K562 (cell line): ENCODE data around the gene IDH2. TPM values are rescaled to one million over a fixed set of nuclear protein-coding genes. Genes with fewer than 3 reads are reported as not detected.

Source experiments
- BRD4 ChIP-seq: fragments of 200-600 bp; sonication (generic); IDR thresholded peaks from 2 replicates; pipeline ENCODE4 v1.6.1; 2017; ENCODE audit warnings: inconsistent platforms
- CSDE1 ChIP-seq, 2 experiments: fragments of 450-650 bp; IDR thresholded peaks; 2 replicates each; pipeline ENCODE4 v1.6.1; 2016; ENCODE audit warnings: mild to moderate bottlenecking in 1 of 2
- HIVEP1 ChIP-seq: fragments of 250-450 bp; sonication (Bioruptor Pico); IDR thresholded peaks from 2 replicates; pipeline ENCODE4 v1.4.0; 2020; ENCODE audit warnings: mild to moderate bottlenecking
- JUN ChIP-seq, 2 experiments: sonication (generic) in 1 of 2; formaldehyde crosslinking in 1 of 2; IDR thresholded peaks; 2 replicates each; pipeline versions ENCODE4 v1.6.1 to v1.8.0; 2012 to 2022; ENCODE audit warnings: borderline replicate concordance in 2 of 2, mild to moderate bottlenecking in 2 of 2, improper control_type of control experiment in 1 of 2, low read depth in 1 of 2, low read length in 1 of 2, missing genetic modification reagents in 1 of 2
- JUND ChIP-seq, 2 experiments: IDR thresholded peaks; 2 replicates in 1 of 2; 3 replicates in 1 of 2; pipeline ENCODE4 v1.6.1; 2011; ENCODE audit warnings: borderline replicate concordance in 2 of 2, low read depth in 2 of 2, low read length in 2 of 2, improper control_type of control experiment in 1 of 2, missing biosample characterization in 1 of 2, missing genetic modification characterization in 1 of 2, missing genetic modification reagents in 1 of 2
- MBD2 ChIP-seq: sonication (generic); IDR thresholded peaks from 2 replicates; pipeline ENCODE4 v1.6.1; 2016; ENCODE audit warnings: low read depth, borderline replicate concordance
- MYC ChIP-seq, 2 experiments: fragments of 250-450 bp in 1 of 2; sonication (Bioruptor Pico) in 1 of 2; IDR thresholded peaks; 2 replicates each; pipeline versions ENCODE4 v1.5.1 to v1.6.1; 2012 to 2021; ENCODE audit warnings: low read depth in 2 of 2, borderline replicate concordance in 1 of 2, improper control_type of control experiment in 1 of 2, low read length in 1 of 2, mild to moderate bottlenecking in 1 of 2, moderate library complexity in 1 of 2
- NEUROD1 ChIP-seq: fragments of 150-350 bp; IDR thresholded peaks from 2 replicates; pipeline ENCODE4 v1.6.1; 2014; ENCODE audit warnings: borderline replicate concordance, low read length, low read depth; ENCODE audit not compliant: partially characterized antibody
- NRF1 ChIP-seq, 2 experiments: fragments of 450-650 bp; IDR thresholded peaks in 1 of 2; conservative IDR thresholded peaks in 1 of 2; 2 replicates each; pipeline ENCODE4 v1.6.1; 2014; ENCODE audit warnings: mild to moderate bottlenecking in 2 of 2
- PCBP1 ChIP-seq: fragments of 200-400 bp; formaldehyde crosslinking; IDR thresholded peaks from 2 replicates; pipeline ENCODE4 v1.6.1; 2018; ENCODE audit warnings: mild to moderate bottlenecking, low read depth, low read length; ENCODE audit not compliant: poor library complexity, severe bottlenecking
- POLR2B ChIP-seq: fragments of 450-650 bp; IDR thresholded peaks from 2 replicates; pipeline ENCODE4 v1.6.1; 2018; ENCODE audit warnings: low read depth; ENCODE audit not compliant: partially characterized antibody
- POU5F1 ChIP-seq: fragments of 150-350 bp; IDR thresholded peaks from 2 replicates; pipeline ENCODE4 v1.6.1; 2014; ENCODE audit warnings: borderline replicate concordance, low read length, low read depth, mild to moderate bottlenecking; ENCODE audit not compliant: partially characterized antibody
- RB1 ChIP-seq: fragments of 450-650 bp; IDR thresholded peaks from 2 replicates; pipeline ENCODE4 v1.6.1; 2017; ENCODE audit warnings: low read depth, mild to moderate bottlenecking
- RBBP5 ChIP-seq: fragments of 200-600 bp; sonication (generic); IDR thresholded peaks from 2 replicates; pipeline ENCODE4 v1.6.1; 2012; ENCODE audit warnings: borderline replicate concordance, mild to moderate bottlenecking, low read length, control low read depth, inconsistent platforms; ENCODE audit not compliant: insufficient read depth, poor library complexity, severe bottlenecking
- TAF1 ChIP-seq: IDR thresholded peaks from 2 replicates; pipeline ENCODE4 v1.6.1; 2011; ENCODE audit warnings: mild to moderate bottlenecking, low read length, moderate library complexity; ENCODE audit not compliant: insufficient read depth, control insufficient read depth, severe bottlenecking; ENCODE audit errors: extremely low read depth
- ZNF134 ChIP-seq: fragments of 250-450 bp; sonication (Bioruptor Pico); conservative IDR thresholded peaks from 2 replicates; pipeline ENCODE4 v1.4.0; 2020
- ZNF175 ChIP-seq: fragments of 200-800 bp; sonication (Bioruptor generic); IDR thresholded peaks from 2 replicates; pipeline ENCODE4 v1.6.1; 2016; ENCODE audit warnings: low read depth, mild to moderate bottlenecking, missing genetic modification characterization, missing compliant biosample characterization
- ZNF583 ChIP-seq: fragments of 250-450 bp; sonication (Bioruptor Pico); IDR thresholded peaks from 2 replicates; pipeline ENCODE4 v1.4.0; 2020
- ZNF766 ChIP-seq: fragments of 200-800 bp; sonication (Bioruptor generic); conservative IDR thresholded peaks from 2 replicates; pipeline ENCODE4 v1.6.1; 2016; ENCODE audit warnings: missing genetic modification characterization, missing compliant biosample characterization
- polyA plus RNA-seq, 8 experiments: library from polyadenylated mRNA; depleted of rRNA in 4 of 8; stranded (reverse) in 5 of 8; unstranded in 3 of 8; fragments of >200 nt; fragmentation: Nextera tagmentation in 2 of 8; fragmentation: Illumina TruSeq in 1 of 8; extraction: Ambion mirVana in 2 of 8; extraction: Trizol in 1 of 8; gene quantifications; 2 replicates each; pipeline versions ENCODE4 v1.2.1 to v1.2.3, GENCODE V29; 2011 to 2014; ENCODE audit warnings: inconsistent platforms in 1 of 8, missing spikeins in 1 of 8
- total RNA-seq, 7 experiments: library from RNA; depleted of rRNA in 6 of 7; stranded (reverse); fragments of >200 nt in 6 of 7; fragmentation: Illumina TruSeq in 2 of 7; extraction: Trizol in 2 of 7; gene quantifications; 2 replicates each; pipeline versions ENCODE4 v1.2.1 to v1.2.3, GENCODE V29; 2011 to 2021; ENCODE audit warnings: low replicate concordance in 1 of 7
- TF ChIP-seq, protein P1 (sequence below): fragments of 250-450 bp; sonication (Bioruptor Pico); IDR thresholded peaks from 2 replicates; pipeline ENCODE4 v1.8.0; 2021; ENCODE audit warnings: moderate library complexity, mild to moderate bottlenecking, inconsistent platforms
- TF ChIP-seq, protein P2 (sequence below): fragments of 250-450 bp; sonication (Bioruptor Pico); IDR thresholded peaks from 2 replicates; pipeline ENCODE4 v1.4.0; 2020; ENCODE audit warnings: mild to moderate bottlenecking

IDH2 gene
- total and polyA plus RNA-seq, 9 of the 15 experiments (the other 6 are each of a cell fraction or from before 2014, with no cell fraction given), result 0.70 to 99.9 (median 59.2) TPM

DNA sequence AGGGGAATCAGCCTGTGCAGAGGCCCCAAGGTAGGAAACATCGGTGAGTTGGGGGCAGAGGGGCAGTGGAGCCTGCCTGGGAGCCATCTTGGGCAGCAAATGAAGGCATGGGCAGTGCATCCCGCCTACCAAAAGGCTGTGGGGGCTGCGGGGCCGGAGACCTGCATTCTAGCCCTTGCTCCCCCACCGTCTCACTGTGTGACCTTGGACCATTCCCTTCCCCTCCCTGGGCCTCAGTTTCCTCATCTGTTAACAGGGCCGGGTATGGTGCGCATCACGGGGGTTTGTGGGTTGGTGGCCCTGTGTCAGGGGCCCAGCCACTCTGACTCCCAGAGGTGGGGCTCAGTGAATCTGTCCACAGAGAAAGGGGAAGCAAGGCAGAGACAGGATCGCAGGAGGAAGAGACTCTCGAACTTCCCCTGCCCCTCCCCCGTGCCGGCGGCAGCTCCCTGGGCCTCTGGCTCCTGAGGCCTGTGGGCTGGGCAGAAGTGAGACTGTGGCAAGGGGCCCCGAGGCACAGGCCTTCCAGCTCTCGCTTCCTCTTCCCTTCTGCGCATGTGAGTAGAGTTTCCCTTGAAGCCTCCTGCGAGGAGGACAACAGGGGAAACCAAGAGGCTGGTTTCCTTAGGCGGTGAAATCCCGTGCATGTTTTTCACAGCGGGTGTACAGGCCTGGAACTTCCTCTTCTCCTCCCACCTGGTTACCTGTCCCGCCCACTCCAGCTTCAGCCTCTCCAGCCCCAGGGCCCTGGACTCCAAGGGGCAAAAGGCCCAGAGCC, 42.9 kb downstream of the IDH2 start (continued):
- TF ChIP-seq, protein P1, sequence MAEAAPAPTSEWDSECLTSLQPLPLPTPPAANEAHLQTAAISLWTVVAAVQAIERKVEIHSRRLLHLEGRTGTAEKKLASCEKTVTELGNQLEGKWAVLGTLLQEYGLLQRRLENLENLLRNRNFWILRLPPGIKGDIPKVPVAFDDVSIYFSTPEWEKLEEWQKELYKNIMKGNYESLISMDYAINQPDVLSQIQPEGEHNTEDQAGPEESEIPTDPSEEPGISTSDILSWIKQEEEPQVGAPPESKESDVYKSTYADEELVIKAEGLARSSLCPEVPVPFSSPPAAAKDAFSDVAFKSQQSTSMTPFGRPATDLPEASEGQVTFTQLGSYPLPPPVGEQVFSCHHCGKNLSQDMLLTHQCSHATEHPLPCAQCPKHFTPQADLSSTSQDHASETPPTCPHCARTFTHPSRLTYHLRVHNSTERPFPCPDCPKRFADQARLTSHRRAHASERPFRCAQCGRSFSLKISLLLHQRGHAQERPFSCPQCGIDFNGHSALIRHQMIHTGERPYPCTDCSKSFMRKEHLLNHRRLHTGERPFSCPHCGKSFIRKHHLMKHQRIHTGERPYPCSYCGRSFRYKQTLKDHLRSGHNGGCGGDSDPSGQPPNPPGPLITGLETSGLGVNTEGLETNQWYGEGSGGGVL, result no peak
- TF ChIP-seq MBD2 (0 out of 2 replicates have a peak, but pooled peaks have one; percentile 35), ZNF583 (CRISPR knock-in tag) (no peak), JUND (IDR thresholded peaks at IDR 0.05; ENCODE audit: borderline replicate concordance, low read depth, low read length) (0 out of 2 replicates have a peak, but pooled peaks have one; percentile 20), JUND (tag; IDR thresholded peaks at IDR 0.05; ENCODE audit: borderline replicate concordance, low read depth, low read length) (no peak), ZNF175 (CRISPR knock-in tag) (peak; percentile 49; the same call in 1 of the 2 replicates), PCBP1 (no peak), TAF1 (no peak), POLR2B (no peak), POU5F1 (no peak), BRD4 (no peak; the same call in 1 of the 2 replicates), ZNF134 (CRISPR knock-in tag) (no peak), NRF1 (conservative IDR thresholded peaks at IDR 0.05 in 1 of 2, IDR thresholded peaks at IDR 0.05 in 1 of 2) (peak; percentile 78 to 80), CSDE1 (IDR thresholded peaks at IDR 0.05) (no peak), ZNF766 (CRISPR knock-in tag) (peak; percentile 64; the same call in 1 of the 2 replicates), NEUROD1 (no peak), MYC (IDR thresholded peaks at IDR 0.05; ENCODE audit: low read depth, low read length) (0 out of 2 replicates have a peak, but pooled peaks have one; percentile 29), MYC (CRISPR knock-in tag; IDR thresholded peaks at IDR 0.05; ENCODE audit: borderline replicate concordance, low read depth) (no peak), JUN (IDR thresholded peaks at IDR 0.05; ENCODE audit: borderline replicate concordance, low read depth, low read length) (no peak), JUN (CRISPR knock-in tag; IDR thresholded peaks at IDR 0.05; ENCODE audit: borderline replicate concordance) (no peak), RB1 (peak; percentile 17; the same call in 1 of the 2 replicates), RBBP5 (peak; percentile 30), HIVEP1 (CRISPR knock-in tag) (no peak)
- TF ChIP-seq, protein P2, sequence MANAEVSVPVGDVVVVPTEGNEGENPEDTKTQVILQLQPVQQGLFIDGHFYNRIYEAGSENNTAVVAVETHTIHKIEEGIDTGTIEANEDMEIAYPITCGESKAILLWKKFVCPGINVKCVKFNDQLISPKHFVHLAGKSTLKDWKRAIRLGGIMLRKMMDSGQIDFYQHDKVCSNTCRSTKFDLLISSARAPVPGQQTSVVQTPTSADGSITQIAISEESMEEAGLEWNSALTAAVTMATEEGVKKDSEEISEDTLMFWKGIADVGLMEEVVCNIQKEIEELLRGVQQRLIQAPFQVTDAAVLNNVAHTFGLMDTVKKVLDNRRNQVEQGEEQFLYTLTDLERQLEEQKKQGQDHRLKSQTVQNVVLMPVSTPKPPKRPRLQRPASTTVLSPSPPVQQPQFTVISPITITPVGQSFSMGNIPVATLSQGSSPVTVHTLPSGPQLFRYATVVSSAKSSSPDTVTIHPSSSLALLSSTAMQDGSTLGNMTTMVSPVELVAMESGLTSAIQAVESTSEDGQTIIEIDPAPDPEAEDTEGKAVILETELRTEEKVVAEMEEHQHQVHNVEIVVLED, result no peak
